Uterus (tissue), 4 donors: ENCODE measurements around the gene EML5. TPM values are rescaled to one million over a fixed set of nuclear protein-coding genes. Genes with fewer than 3 reads are reported as not detected.

Source experiments
- DNase-seq, 2 donors: peaks; one replicate each; pipeline ENCODE4 v3.0.0-alpha.2; 2019 to 2020
- H3K27ac ChIP-seq, 2 donors: fragments of 200-600 bp; sonication (generic); 1 replicate in 1 of 2; 2 replicates in 1 of 2; pipeline ENCODE4 v1.5.1; 2016 to 2018
- H3K27me3 ChIP-seq, 2 donors: fragments of 200-600 bp; sonication (generic); one replicate each; pipeline ENCODE4 v1.5.1; 2018 to 2019; ENCODE audit warnings: control low read depth in 1 of 2
- H3K36me3 ChIP-seq, 2 donors: fragments of 200-600 bp; sonication (generic); one replicate each; pipeline ENCODE4 v1.5.1; 2019; ENCODE audit warnings: control low read depth in 1 of 2
- H3K4me1 ChIP-seq, 2 donors: fragments of 200-600 bp; sonication (generic); one replicate each; pipeline ENCODE4 v1.5.1; 2018 to 2019; ENCODE audit warnings: control low read depth in 1 of 2
- H3K4me3 ChIP-seq, 2 donors: fragments of 200-600 bp; sonication (generic); 1 replicate in 1 of 2; 2 replicates in 1 of 2; pipeline ENCODE4 v1.5.1; 2018 to 2019; ENCODE audit warnings: mild to moderate bottlenecking in 1 of 2
- H3K9me3 ChIP-seq, 2 donors: fragments of 200-600 bp; sonication (generic); one replicate each; pipeline ENCODE4 v1.5.1; 2019; ENCODE audit warnings: control low read depth in 1 of 2
- CTCF ChIP-seq, 4 experiments: fragments of 200-600 bp in 2 of 4; fragments of 450-650 bp in 2 of 4; sonication (generic) in 2 of 4; IDR thresholded peaks; one replicate each; pipeline ENCODE4 v1.5.1; 2016 to 2019; ENCODE audit warnings: antibody characterized with exemption in 4 of 4, mild to moderate bottlenecking in 2 of 4, moderate library complexity in 1 of 4
- POLR2A ChIP-seq, 2 donors: fragments of 450-650 bp; IDR thresholded peaks; one replicate each; pipeline ENCODE4 v1.6.1; 2016; ENCODE audit warnings: antibody characterized with exemption in 2 of 2, mild to moderate bottlenecking in 1 of 2, moderate library complexity in 1 of 2
- intact Hi-C: fragments of 100-400 bp; cut with DNase I; formaldehyde crosslinking; loops from one replicate; pipeline ENCODE4 v1.15.1; 2023; ENCODE audit warnings: low total_unique reads
- total RNA-seq, 4 donors: library from RNA; depleted of rRNA in 3 of 4; stranded (reverse); fragments of >200 nt in 3 of 4; gene quantifications; one replicate each; pipeline versions ENCODE4 v1.1.0 to v1.2.4, GENCODE V29; 2014 to 2023
- donor health status: DM: yes; HTN: yes; CAD: no.

The EML5 gene
- total RNA-seq, 4 donors from 2014 or later: 0.26 to 4.4 (median 2.9) TPM

DNA sequence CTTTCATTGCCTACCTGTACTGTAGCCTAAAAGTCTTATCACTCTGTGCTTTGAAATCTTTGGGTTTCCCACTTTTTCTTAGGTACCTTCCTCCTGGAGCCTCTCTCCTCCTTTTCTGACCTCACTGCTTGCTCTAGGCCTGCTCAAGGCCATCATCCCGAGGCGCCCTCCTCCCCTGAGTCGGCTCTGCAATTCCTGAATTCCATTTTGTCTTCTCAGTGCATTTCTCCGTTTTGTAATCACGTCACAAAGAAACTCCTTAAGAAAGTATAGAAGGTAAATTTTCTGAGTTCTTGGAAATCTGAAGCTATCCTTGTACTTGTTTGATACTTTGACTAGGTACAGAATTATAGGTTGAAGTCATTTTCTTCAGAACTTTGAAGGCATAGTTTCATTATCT, 204.7 kb downstream of the EML5 start:
- DNase-seq: no peak
- no peak overlapping the region for H3K4me3 ChIP-seq
- TF ChIP-seq POLR2A (IDR thresholded peaks at IDR 0.05): no peak
- no peak for TF ChIP-seq CTCF (IDR thresholded peaks at IDR 0.05)
- H3K27ac ChIP-seq: no peak overlapping the region
- no peaks in the 10 kb centered on the region for H3K27me3 ChIP-seq
- intact Hi-C loops: no loop called here
- H3K9me3 ChIP-seq: no peaks in the 10 kb centered on the region
- H3K36me3 ChIP-seq: no peaks in the 10 kb centered on the region
- H3K4me1 ChIP-seq: no peaks in the 10 kb centered on the region

- H3K27ac ChIP-seq: no peak overlapping the region
- H3K36me3 ChIP-seq: no peaks in the 10 kb centered on the region
- no peak for DNase-seq
- H3K27me3 ChIP-seq: no peaks in the 10 kb centered on the region
- no peaks in the 10 kb centered on the region for H3K4me1 ChIP-seq
- no peak for TF ChIP-seq POLR2A (IDR thresholded peaks at IDR 0.05)
- no peak for TF ChIP-seq CTCF (IDR thresholded peaks at IDR 0.05)
- intact Hi-C loops: no loop called here
- no peaks in the 10 kb centered on the region for H3K9me3 ChIP-seq
- H3K4me3 ChIP-seq: no peak overlapping the region
Measured at GRCh38 chr14:88584451-88584850, 208.3 kb downstream of the EML5 start.

GRCh38 chr14:88576222-88576621, 216.5 kb downstream of the EML5 start:
- H3K27ac ChIP-seq: no peak overlapping the region
- no peak for DNase-seq
- no peak for TF ChIP-seq POLR2A (IDR thresholded peaks at IDR 0.05)
- no peak for TF ChIP-seq CTCF (IDR thresholded peaks at IDR 0.05)
- H3K4me3 ChIP-seq: no peak overlapping the region
- H3K9me3 ChIP-seq: no peaks in the 10 kb centered on the region
- intact Hi-C loops: no loop called here
- no peaks in the 10 kb centered on the region for H3K27me3 ChIP-seq
- no peaks in the 10 kb centered on the region for H3K4me1 ChIP-seq
- no peaks in the 10 kb centered on the region for H3K36me3 ChIP-seq

- Histone ChIP-seq H3K27me3 (no peaks in the 10 kb centered on the region), H3K27ac (no peak overlapping the region), H3K4me1 (no peaks in the 10 kb centered on the region), H3K4me3 (no peak overlapping the region), H3K9me3 (no peaks in the 10 kb centered on the region), H3K36me3 (no peaks in the 10 kb centered on the region)
- DNase-seq: no peak
- intact Hi-C loops: no loop called here
- no peak for TF ChIP-seq CTCF (IDR thresholded peaks at IDR 0.05)
- TF ChIP-seq POLR2A (IDR thresholded peaks at IDR 0.05): no peak
Measured at GRCh38 chr14:88572117-88572516, 220.6 kb downstream of the EML5 start.

DNA sequence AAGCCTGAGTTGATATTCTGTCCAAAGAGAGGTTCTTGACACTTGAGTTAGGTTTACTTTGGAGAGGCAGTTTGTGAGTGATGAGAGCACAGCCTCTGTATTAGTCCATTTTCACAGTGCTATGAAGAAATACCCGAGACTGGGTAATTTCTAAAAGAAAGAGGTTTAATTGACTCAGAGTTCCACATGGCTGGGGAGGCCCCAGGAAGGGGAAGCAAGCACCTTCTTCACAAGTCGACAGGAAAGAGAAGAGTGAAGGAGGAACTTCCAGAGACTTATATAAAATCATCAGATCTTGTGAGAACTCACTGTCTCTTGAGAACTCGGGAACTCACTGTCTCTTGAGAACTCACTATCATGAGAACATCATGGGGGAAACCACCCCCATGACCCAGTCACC, 224.6 kb downstream of the EML5 start:
- intact Hi-C loops: no loop called here
- no peaks in the 10 kb centered on the region for H3K27me3 ChIP-seq
- no peak for DNase-seq
- no peaks in the 10 kb centered on the region for H3K9me3 ChIP-seq
- H3K36me3 ChIP-seq: no peaks in the 10 kb centered on the region
- H3K27ac ChIP-seq: no peak overlapping the region
- no peaks in the 10 kb centered on the region for H3K4me1 ChIP-seq
- TF ChIP-seq POLR2A (IDR thresholded peaks at IDR 0.05): no peak
- TF ChIP-seq CTCF (IDR thresholded peaks at IDR 0.05): no peak
- no peak overlapping the region for H3K4me3 ChIP-seq
